GM23248 (cell line): ENCODE measurements around the gene ZNF418. TPM values are rescaled to one million over a fixed set of nuclear protein-coding genes. Genes with fewer than 3 reads are reported as not detected.

Experiments
- DNase-seq: peaks from one replicate; pipeline ENCODE4 v3.0.0-alpha.2; 2015
- H2AFZ ChIP-seq: fragments of 200-600 bp; sonication (generic); 2 replicates; pipeline ENCODE4 v1.6.1; 2016; ENCODE audit warnings: antibody characterized with exemption
- H3F3A ChIP-seq: fragments of 200-600 bp; sonication (generic); 2 replicates; pipeline ENCODE4 v1.6.1; 2016; ENCODE audit warnings: mild to moderate bottlenecking, antibody characterized with exemption, mixed run types; ENCODE audit not compliant: insufficient read depth
- H3K27ac ChIP-seq: fragments of 200-600 bp; sonication (generic); 2 replicates; pipeline ENCODE4 v1.5.1; 2016; ENCODE audit warnings: mild to moderate bottlenecking
- H3K27me3 ChIP-seq: fragments of 200-600 bp; sonication (generic); replicated peaks from 2 replicates; pipeline ENCODE4 v1.6.1; 2016; ENCODE audit warnings: mild to moderate bottlenecking; ENCODE audit not compliant: insufficient read depth
- H3K36me3 ChIP-seq: fragments of 200-600 bp; sonication (generic); 2 replicates; pipeline ENCODE4 v1.6.1; 2016; ENCODE audit warnings: low read depth, mild to moderate bottlenecking
- H3K4me1 ChIP-seq: fragments of 200-600 bp; sonication (generic); 2 replicates; pipeline ENCODE4 v1.6.1; 2016; ENCODE audit warnings: mild to moderate bottlenecking; ENCODE audit not compliant: insufficient read depth
- H3K4me2 ChIP-seq: fragments of 200-600 bp; sonication (generic); one replicate; pipeline ENCODE4 v1.6.1; 2016; ENCODE audit warnings: mild to moderate bottlenecking; ENCODE audit not compliant: unreplicated experiment
- H3K4me3 ChIP-seq: fragments of 200-600 bp; sonication (generic); 2 replicates; pipeline ENCODE4 v1.5.1; 2016; ENCODE audit warnings: mild to moderate bottlenecking
- H3K79me2 ChIP-seq: fragments of 200-600 bp; sonication (generic); 2 replicates; pipeline ENCODE4 v1.6.1; 2016; ENCODE audit warnings: mild to moderate bottlenecking; ENCODE audit not compliant: insufficient read depth
- H3K9ac ChIP-seq: fragments of 200-600 bp; sonication (generic); 2 replicates; pipeline ENCODE4 v1.6.1; 2016; ENCODE audit warnings: mild to moderate bottlenecking
- H3K9me2 ChIP-seq: fragments of 200-600 bp; sonication (generic); 2 replicates; pipeline ENCODE4 v1.6.1; 2016; ENCODE audit warnings: mixed run types, mild to moderate bottlenecking, moderate library complexity; ENCODE audit not compliant: insufficient read depth
- H3K9me3 ChIP-seq: fragments of 200-600 bp; sonication (generic); one replicate; pipeline ENCODE4 v1.6.1; 2017; ENCODE audit warnings: low read depth
- H4K20me1 ChIP-seq: fragments of 200-600 bp; sonication (generic); 2 replicates; pipeline ENCODE4 v1.6.0; 2016; ENCODE audit not compliant: insufficient read depth
- EZH2 ChIP-seq: fragments of 200-600 bp; sonication (generic); IDR thresholded peaks from 2 replicates; pipeline ENCODE4 v1.6.1; 2018; ENCODE audit warnings: antibody characterized with exemption, mild to moderate bottlenecking; ENCODE audit not compliant: insufficient read depth, poor library complexity, severe bottlenecking
- EZH2phosphoT487 ChIP-seq: fragments of 200-600 bp; sonication (generic); IDR thresholded peaks from 2 replicates; pipeline ENCODE4 v1.6.1; 2018; ENCODE audit warnings: antibody characterized with exemption, moderate library complexity, mild to moderate bottlenecking, low read depth; ENCODE audit not compliant: insufficient read depth
- WGBS, 2 experiments: methylation state at CpG; one replicate each; pipeline ENCODE4 v1.1.6; 2015 to 2017; ENCODE audit warnings: low lambda C conversion rate in 2 of 2, low coverage in 1 of 2; ENCODE audit errors: missing lambda C conversion rate in 2 of 2; 5-methylcytosine and 5-hydroxymethylcytosine counted together
- in situ Hi-C: fragments of 300-500 bp; cut with MboI; formaldehyde crosslinking; loops from 2 replicates; pipeline ENCODE4 v1.15.0; 2020
- polyA plus RNA-seq: library from polyadenylated mRNA; unstranded; fragments of >200 nt; fragmentation: Nextera tagmentation; extraction: Ambion mirVana; gene quantifications from 2 replicates; pipeline ENCODE4 v1.2.1, GENCODE V29; 2016
- total RNA-seq: library from RNA; depleted of rRNA; stranded (reverse); fragments of >200 nt; shearing (Covaris generic); gene quantifications from 2 replicates; pipeline ENCODE4 v1.2.3, GENCODE V29; 2014

ZNF418 gene
- total and polyA plus RNA-seq, 2 experiments from 2014 or later: 1.0 to 2.6 TPM

- no peaks in the 10 kb centered on the region for H3K9me3 ChIP-seq
- H3K9ac ChIP-seq: peak within 1 kb of the TSS; percentile 96
Observed at GRCh38 chr19:57947419-57948134, 12.4 kb upstream of the ZNF418 start, which contains the start of gene ZNF256. Gene ZNF256 (minus strand): TSS chr19:57947706. CDS start chr19:57947474, 232 bp downstream.

GRCh38 chr19:57947088-57947418 is 11.9 kb upstream of the ZNF418 start:
- peak; percentile 42 for DNase-seq
- H3K27me3 ChIP-seq: no peaks in the 10 kb centered on the region
- peak overlapping the region; percentile 98 for H2AFZ ChIP-seq
- no peak for TF ChIP-seq EZH2phosphoT487
- TF ChIP-seq EZH2: no peak
- H3K36me3 ChIP-seq: peaks cover 14% of the 10 kb centered on the region
- no peaks in the 10 kb centered on the region for H3K9me2 ChIP-seq
- H3K4me2 ChIP-seq: peak overlapping the region; percentile 89
- in situ Hi-C loops: no loop called here
- H3K4me3 ChIP-seq: peak overlapping the region; percentile 93
- H3K9me3 ChIP-seq: no peaks in the 10 kb centered on the region
- peak overlapping the region; percentile 96 for H3K9ac ChIP-seq
- H3K4me1 ChIP-seq: peaks cover 8% of the 10 kb centered on the region; the same call in 1 of the 2 replicates
- no peaks in the 10 kb centered on the region for H3F3A ChIP-seq
- 1 to 2% methylated on average over 15 to 17 of the region's 18 CpGs for WGBS, 2 experiments
- H4K20me1 ChIP-seq: no peaks in the 10 kb centered on the region
- peaks cover 55% of the 10 kb centered on the region for H3K79me2 ChIP-seq
- H3K27ac ChIP-seq: peak overlapping the region; percentile 73

More at GRCh38 chr19:57947419-57948134, 12.4 kb upstream of the ZNF418 start, which contains the start of gene ZNF256:
- Histone ChIP-seq H3K4me1 (peaks cover 8% of the 10 kb centered on the region; the same call in 1 of the 2 replicates), H3F3A (no peaks in the 10 kb centered on the region), H4K20me1 (no peaks in the 10 kb centered on the region), H3K9me2 (no peaks in the 10 kb centered on the region), H3K79me2 (peaks cover 50% of the 10 kb centered on the region), H3K27ac (peak within 1 kb of the TSS; percentile 73), H3K36me3 (peaks cover 8% of the 10 kb centered on the region), H2AFZ (peak within 1 kb of the TSS; percentile 98), H3K27me3 (no peaks in the 10 kb centered on the region), H3K4me2 (peak within 1 kb of the TSS; percentile 89), H3K4me3 (peak within 1 kb of the TSS; percentile 93)
- TF ChIP-seq EZH2 (no peak), EZH2phosphoT487 (no peak)
- 6 to 7% methylated on average over 40 to 51 of the region's 54 CpGs for WGBS, 2 experiments
- in situ Hi-C loops: no loop called here
- peak; percentile 97 for DNase-seq

GRCh38 chr19:57946316-57946715 is 11.1 kb upstream of the ZNF418 start:
- TF ChIP-seq EZH2 (no peak), EZH2phosphoT487 (no peak)
- peaks cover 3% of the 10 kb centered on the region for H3K9me3 ChIP-seq
- in situ Hi-C loops: no loop called here
- no peaks in the 10 kb centered on the region for H3K27me3 ChIP-seq
- 73 to 86% methylated on average over 2 of the region's 2 CpGs for WGBS, 2 experiments
- H4K20me1 ChIP-seq: no peaks in the 10 kb centered on the region
- no peak overlapping the region for H2AFZ ChIP-seq
- H3K27ac ChIP-seq: no peak overlapping the region
- peaks cover 21% of the 10 kb centered on the region for H3K36me3 ChIP-seq
- H3K4me1 ChIP-seq: peaks cover 8% of the 10 kb centered on the region; the same call in 1 of the 2 replicates
- peak overlapping the region; percentile 96 for H3K9ac ChIP-seq
- no peaks in the 10 kb centered on the region for H3F3A ChIP-seq
- DNase-seq: no peak
- H3K9me2 ChIP-seq: no peaks in the 10 kb centered on the region
- peak overlapping the region; percentile 89 for H3K4me2 ChIP-seq
- H3K4me3 ChIP-seq: peak overlapping the region; percentile 93
- peaks cover 59% of the 10 kb centered on the region for H3K79me2 ChIP-seq

- no peaks in the 10 kb centered on the region for H4K20me1 ChIP-seq
- H3K36me3 ChIP-seq: peaks cover 32% of the 10 kb centered on the region
- H3K4me3 ChIP-seq: no peak overlapping the region
- H3K27ac ChIP-seq: no peak overlapping the region
- no peak overlapping the region for H3K4me2 ChIP-seq
- in situ Hi-C loops: no loop called here
- DNase-seq: no peak
- peaks cover 66% of the 10 kb centered on the region for H3K79me2 ChIP-seq
- 98 to 100% methylated on average over 3 of the region's 3 CpGs for WGBS, 2 experiments
- no peak overlapping the region for H2AFZ ChIP-seq
- no peak for TF ChIP-seq EZH2
- no peak for TF ChIP-seq EZH2phosphoT487
- H3K9me2 ChIP-seq: no peaks in the 10 kb centered on the region
- peaks cover 4% of the 10 kb centered on the region for H3K9me3 ChIP-seq
- H3K9ac ChIP-seq: no peak overlapping the region
- peaks cover 5% of the 10 kb centered on the region; the same call in 1 of the 2 replicates for H3K4me1 ChIP-seq
- 0 out of 2 replicates have a peak, but pooled peaks cover under 1% of the 10 kb centered on the region for H3F3A ChIP-seq
- no peaks in the 10 kb centered on the region for H3K27me3 ChIP-seq
Observed at GRCh38 chr19:57941593-57941992, 6.4 kb upstream of the ZNF418 start.
